AG04449 (cell line): ENCODE results near the gene SMOC2.

Source experiments
- CTCF ChIA-PET: fragments of 350-600 bp; formaldehyde crosslinking; extraction: SDS; loops from one replicate; lab custom pipeline; 2021; ENCODE audit warnings: antibody characterized with exemption; lab: Yijun Ruan, JAX
- POLR2A ChIA-PET: fragments of 400-600, 350-600 bp; formaldehyde crosslinking; extraction: SDS; loops from one replicate; lab custom pipeline; 2020; ENCODE audit warnings: antibody characterized with exemption, inconsistent platforms; lab: Yijun Ruan, JAX
- DNase-seq: peaks from one replicate; pipeline ENCODE4 v3.0.0-alpha.2; 2010; ENCODE audit warnings: low read depth, low spot score
- H3K4me3 ChIP-seq: 2 replicates; pipeline ENCODE4 v1.5.1; 2011; ENCODE audit warnings: low read depth, mild to moderate bottlenecking, control low read depth, low read length
- TF ChIP-seq, protein P1 (sequence below): IDR thresholded peaks from one replicate; pipeline ENCODE4 v1.5.1; 2011; ENCODE audit warnings: mild to moderate bottlenecking, moderate library complexity, low read length, control low read depth, inconsistent platforms; ENCODE audit not compliant: insufficient read depth; ENCODE audit errors: missing control alignments

SMOC2 gene

DNA sequence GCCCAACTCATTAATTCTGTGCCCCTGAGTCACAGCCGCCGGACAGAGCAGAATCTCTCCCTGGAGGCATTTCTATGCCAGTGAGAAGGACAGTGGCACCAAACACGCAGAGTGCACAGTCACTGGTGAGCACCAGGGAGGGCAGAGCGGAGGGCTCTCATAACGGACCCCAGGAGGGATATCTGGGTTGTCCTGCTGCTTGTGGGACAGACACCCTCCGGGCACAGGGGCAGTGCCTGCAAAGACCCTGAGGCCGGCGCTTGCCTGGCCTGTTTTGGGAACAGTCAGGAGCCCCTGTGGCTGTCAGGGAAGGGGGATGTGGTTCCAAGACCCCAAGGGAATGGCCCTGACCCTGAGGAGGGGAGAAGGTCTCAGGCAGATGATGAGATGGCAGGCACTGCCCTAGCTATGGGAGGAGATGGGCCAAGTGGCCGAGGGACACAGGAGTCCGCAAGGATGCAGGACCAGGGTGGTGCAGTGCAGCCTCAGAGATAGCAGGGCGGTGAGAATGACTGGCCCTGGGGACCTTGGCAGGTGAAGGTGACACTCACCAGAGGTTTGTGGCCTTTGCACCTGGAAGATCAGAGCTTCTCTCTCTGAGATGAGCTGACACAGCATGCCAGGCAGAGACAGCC lies 270.8 kb downstream of the SMOC2 start:
- TF ChIP-seq, protein P1, sequence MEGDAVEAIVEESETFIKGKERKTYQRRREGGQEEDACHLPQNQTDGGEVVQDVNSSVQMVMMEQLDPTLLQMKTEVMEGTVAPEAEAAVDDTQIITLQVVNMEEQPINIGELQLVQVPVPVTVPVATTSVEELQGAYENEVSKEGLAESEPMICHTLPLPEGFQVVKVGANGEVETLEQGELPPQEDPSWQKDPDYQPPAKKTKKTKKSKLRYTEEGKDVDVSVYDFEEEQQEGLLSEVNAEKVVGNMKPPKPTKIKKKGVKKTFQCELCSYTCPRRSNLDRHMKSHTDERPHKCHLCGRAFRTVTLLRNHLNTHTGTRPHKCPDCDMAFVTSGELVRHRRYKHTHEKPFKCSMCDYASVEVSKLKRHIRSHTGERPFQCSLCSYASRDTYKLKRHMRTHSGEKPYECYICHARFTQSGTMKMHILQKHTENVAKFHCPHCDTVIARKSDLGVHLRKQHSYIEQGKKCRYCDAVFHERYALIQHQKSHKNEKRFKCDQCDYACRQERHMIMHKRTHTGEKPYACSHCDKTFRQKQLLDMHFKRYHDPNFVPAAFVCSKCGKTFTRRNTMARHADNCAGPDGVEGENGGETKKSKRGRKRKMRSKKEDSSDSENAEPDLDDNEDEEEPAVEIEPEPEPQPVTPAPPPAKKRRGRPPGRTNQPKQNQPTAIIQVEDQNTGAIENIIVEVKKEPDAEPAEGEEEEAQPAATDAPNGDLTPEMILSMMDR: no peak
- ChIA-PET CTCF (interaction anchor here (1.1 kb wide), 1 partner anchor 14 kb away, joined by 3 read pairs; no protein-coding TSS in a partner anchor), POLR2A (no interaction called here)
- DNase-seq: no peak
- H3K4me3 ChIP-seq: no peak overlapping the region

DNA sequence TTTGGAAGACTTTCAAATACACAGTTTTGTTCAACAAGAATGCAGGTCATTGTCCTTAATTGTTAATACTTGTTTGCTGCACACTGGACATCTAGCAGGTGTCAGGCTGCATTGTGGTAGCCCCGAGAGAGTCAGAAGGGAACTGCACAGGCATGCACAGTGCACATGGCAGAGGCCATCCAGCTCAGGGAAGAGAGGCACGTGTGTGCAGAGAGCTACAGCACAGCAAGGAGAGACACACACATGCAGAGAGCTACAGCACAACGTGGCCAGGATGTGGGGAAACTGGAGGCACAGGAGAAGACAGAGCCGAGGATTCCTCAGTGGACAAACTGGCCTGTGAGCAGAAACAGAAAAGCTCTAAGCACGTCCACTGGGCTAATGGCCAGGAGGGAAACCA lies 272.0 kb downstream of the SMOC2 start:
- CTCF ChIA-PET: no interaction called here
- no peak for DNase-seq
- POLR2A ChIA-PET: no interaction called here

DNA sequence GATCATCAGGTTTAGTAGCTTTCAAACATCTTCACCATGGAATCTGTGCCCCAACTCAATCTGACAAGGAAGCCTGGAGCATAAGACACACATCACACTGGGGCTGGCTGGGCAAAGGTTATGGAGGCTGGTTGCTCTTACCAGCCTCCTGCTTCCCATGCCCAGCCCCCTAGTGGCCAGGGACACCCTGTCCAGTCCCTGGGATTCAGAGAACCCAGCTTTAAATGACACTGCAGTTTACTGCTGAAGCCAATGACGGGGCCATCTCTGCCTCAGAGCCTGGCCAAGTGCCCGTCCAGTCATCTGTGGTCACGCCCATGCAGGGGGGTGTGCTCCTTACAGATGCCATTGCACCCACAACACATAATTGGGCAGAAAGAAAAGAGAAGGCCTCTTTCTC lies 272.9 kb downstream of the SMOC2 start:
- DNase-seq: no peak
- no peak overlapping the region for H3K4me3 ChIP-seq
- ChIA-PET CTCF (no interaction called here), POLR2A (no interaction called here)
- TF ChIP-seq, protein P1: no peak

More for the DNA sequence above, 272.0 kb downstream of the SMOC2 start:
- H3K4me3 ChIP-seq: no peak overlapping the region
- TF ChIP-seq, protein P1: no peak

DNA sequence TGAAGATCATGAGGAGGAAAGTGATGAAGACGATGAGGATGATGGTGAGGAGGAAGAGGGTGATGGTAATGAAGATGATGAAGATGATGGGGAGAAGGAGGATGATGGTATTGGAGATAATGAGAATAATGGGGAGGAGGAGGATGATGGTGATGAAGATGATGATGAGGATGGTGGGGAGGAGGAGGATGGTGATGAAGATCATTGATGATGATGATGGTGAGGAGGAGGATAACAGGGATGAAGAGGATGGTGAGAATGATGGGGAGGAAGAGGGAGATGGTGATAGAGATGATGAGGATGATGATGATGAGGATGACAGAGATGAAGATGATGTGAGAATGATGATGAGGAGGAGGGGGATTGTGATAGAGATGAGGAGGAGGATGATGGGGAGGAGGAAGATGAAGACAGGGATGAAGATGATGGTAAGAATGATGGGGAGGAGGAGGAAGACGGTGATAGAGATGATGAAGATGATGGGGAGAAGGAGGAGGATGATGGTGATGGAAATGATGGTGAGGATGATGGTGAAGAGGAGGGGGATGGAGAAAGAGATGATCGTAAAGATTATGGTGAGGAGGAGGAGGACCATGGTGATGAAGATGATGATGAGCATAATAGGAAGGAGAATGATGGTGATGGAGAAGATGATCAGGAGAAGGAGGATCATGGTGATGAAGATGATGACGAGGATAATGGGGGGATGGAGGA lies 273.7 kb downstream of the SMOC2 start:
- H3K4me3 ChIP-seq: no peak overlapping the region
- ChIA-PET POLR2A (no interaction called here), CTCF (no interaction called here)
- DNase-seq: no peak
- TF ChIP-seq, protein P1: no peak

DNA sequence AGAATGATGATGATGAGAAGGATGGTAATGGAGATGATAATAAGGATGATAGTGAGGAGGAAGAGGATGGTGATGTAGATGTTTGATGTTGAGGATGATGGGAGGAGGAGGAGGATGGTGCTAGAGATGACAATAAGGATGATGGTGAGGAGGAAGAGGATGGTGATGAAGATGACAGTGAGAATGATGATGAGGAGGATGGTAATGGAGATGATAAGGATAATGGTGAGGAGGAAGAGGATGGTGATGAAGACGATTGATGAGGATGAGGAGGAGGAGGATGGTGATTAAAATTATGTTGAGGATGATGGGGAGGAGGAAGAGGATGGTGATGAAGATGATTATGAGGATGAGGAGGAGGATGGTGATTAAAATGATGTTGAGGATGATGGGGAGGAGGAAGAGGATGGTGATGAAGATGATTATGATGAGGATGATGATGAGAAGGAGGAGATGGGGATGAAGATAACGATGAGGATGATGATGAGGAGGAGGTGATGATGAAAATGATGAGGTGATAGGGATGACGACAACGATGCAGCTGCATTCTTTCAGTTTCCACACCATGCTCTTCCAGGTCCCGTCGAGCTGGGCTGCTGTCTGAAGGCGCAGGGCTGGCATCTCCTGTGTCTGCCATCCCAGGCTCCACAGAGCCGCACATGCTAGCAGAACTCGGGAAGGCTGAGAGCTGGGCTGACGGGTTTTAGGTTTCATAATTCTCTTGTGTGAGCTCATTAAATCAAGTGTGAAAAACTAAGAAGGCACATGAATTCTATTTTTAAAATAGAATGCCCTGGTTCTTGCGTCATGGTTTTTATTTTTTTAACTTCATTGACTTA lies 274.9 kb downstream of the SMOC2 start:
- H3K4me3 ChIP-seq: no peak overlapping the region
- TF ChIP-seq, protein P1: no peak
- ChIA-PET POLR2A (no interaction called here), CTCF (no interaction called here)
- no peak for DNase-seq

DNA sequence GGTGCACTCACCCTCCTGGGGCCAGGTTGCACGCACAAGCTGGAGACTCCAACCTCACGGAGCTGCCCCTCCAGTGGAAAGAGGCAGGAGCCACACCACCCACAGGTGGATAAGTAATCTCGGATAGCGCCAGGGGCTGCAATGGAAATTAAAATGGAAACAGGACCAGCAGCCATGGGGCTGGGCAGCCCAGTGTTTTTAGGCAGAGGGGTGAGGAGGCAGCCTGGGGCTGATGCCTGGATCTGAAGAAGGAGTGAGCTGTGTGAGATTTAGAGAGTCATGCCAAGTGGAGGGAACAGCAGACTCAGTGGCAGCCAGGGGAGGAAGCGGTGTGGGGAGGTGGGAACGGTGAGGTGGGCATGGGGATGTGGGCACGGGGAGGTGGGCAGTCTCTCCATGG lies 275.6 kb downstream of the SMOC2 start:
- TF ChIP-seq, protein P1: no peak
- ChIA-PET CTCF (no interaction called here), POLR2A (no interaction called here)
- no peak overlapping the region for H3K4me3 ChIP-seq
- DNase-seq: no peak
